ENCODE measurements around the gene PRXL2B.

- TF ChIP-seq BHLHE40 (IDR thresholded peaks at IDR 0.05; ENCODE audit: borderline replicate concordance) (no peak), FOXM1 (IDR thresholded peaks at IDR 0.05; ENCODE audit: borderline replicate concordance) (no peak)
Measured at GRCh38 chr1:2580691-2581090, 5.9 kb upstream of the PRXL2B start.

All from HEK293T (cell line).